Naive thymus-derived CD4-positive, alpha-beta T cell (primary cell): ENCODE measurements around the gene SRP54. TPM values are rescaled to one million over a fixed set of nuclear protein-coding genes. Genes with fewer than 3 reads are reported as not detected.

Source experiments
- ATAC-seq: fragments of 150-1000 bp; cut with Tn5 transposase; 2 replicates; pipeline ENCODE4 v1.10.0; 2021; ENCODE audit warnings: mild to moderate bottlenecking, moderate library complexity
- CTCF ChIA-PET: fragments of 350-600 bp; sonication (Branson Sonifier 250); formaldehyde crosslinking; loops from one replicate; lab custom pipeline; 2021; ENCODE audit warnings: antibody characterized with exemption; lab: Charles Lee
- POLR2A ChIA-PET: fragments of 350-600 bp; sonication (Branson Sonifier 250); formaldehyde crosslinking; loops from one replicate; lab custom pipeline; 2021; ENCODE audit warnings: antibody characterized with exemption, inconsistent platforms; lab: Charles Lee
- DNase-seq, 9 donors: peaks; one replicate each; pipeline versions ENCODE4 v3.0.0 to v3.0.0-alpha.2; 2020 to 2022; ENCODE audit warnings: mixed read lengths in 1 of 9
- H3K27ac ChIP-seq: one replicate; pipeline ENCODE4 v1.7.0; 2013; ENCODE audit warnings: mild to moderate bottlenecking, low read depth, low read length, moderate library complexity
- H3K27me3 ChIP-seq, 2 donors: one replicate each; pipeline ENCODE4 v1.7.0; 2013; ENCODE audit warnings: low read length in 2 of 2, mild to moderate bottlenecking in 2 of 2, moderate library complexity in 2 of 2; ENCODE audit not compliant: control insufficient read depth in 2 of 2, insufficient read depth in 2 of 2
- H3K36me3 ChIP-seq, 3 experiments: 1 replicate in 2 of 3; 2 replicates in 1 of 3; pipeline ENCODE4 v1.7.0; 2013; ENCODE audit warnings: low read length in 3 of 3, mild to moderate bottlenecking in 3 of 3, moderate library complexity in 1 of 3; ENCODE audit not compliant: insufficient read depth in 3 of 3, control insufficient read depth in 2 of 3
- H3K4me1 ChIP-seq, 2 donors: one replicate each; pipeline ENCODE4 v1.7.0; 2013; ENCODE audit warnings: low read length in 2 of 2, mild to moderate bottlenecking in 2 of 2, moderate library complexity in 1 of 2; ENCODE audit not compliant: control insufficient read depth in 2 of 2, insufficient read depth in 2 of 2
- H3K4me3 ChIP-seq: 2 replicates; pipeline ENCODE4 v1.7.0; 2013; ENCODE audit warnings: mild to moderate bottlenecking, low read length
- H3K9me3 ChIP-seq, 3 experiments: 1 replicate in 2 of 3; 2 replicates in 1 of 3; pipeline ENCODE4 v1.7.0; 2013; ENCODE audit warnings: low read length in 3 of 3; ENCODE audit not compliant: control insufficient read depth in 2 of 3
- H3K27ac Mint-ChIP-seq, 9 donors: one replicate each; pipeline ENCODE4 v1.8.0; 2020 to 2022; ENCODE audit warnings: mixed read lengths in 9 of 9, mild to moderate bottlenecking in 8 of 9, moderate library complexity in 5 of 9, inconsistent platforms in 2 of 9
- H3K27me3 Mint-ChIP-seq, 5 donors: one replicate each; pipeline ENCODE4 v1.8.0; 2021 to 2022; ENCODE audit warnings: mixed read lengths in 5 of 5, mild to moderate bottlenecking in 1 of 5
- H3K36me3 Mint-ChIP-seq, 5 donors: one replicate each; pipeline ENCODE4 v1.8.0; 2020 to 2022; ENCODE audit warnings: mixed read lengths in 5 of 5, mild to moderate bottlenecking in 3 of 5, inconsistent platforms in 1 of 5
- H3K4me1 Mint-ChIP-seq, 7 donors: one replicate each; pipeline ENCODE4 v1.8.0; 2020 to 2022; ENCODE audit warnings: mixed read lengths in 7 of 7, mild to moderate bottlenecking in 3 of 7, inconsistent platforms in 1 of 7
- H3K4me3 Mint-ChIP-seq, 10 donors: one replicate each; pipeline ENCODE4 v1.8.0; 2020 to 2022; ENCODE audit warnings: mild to moderate bottlenecking in 10 of 10, mixed read lengths in 10 of 10, moderate library complexity in 6 of 10, inconsistent platforms in 2 of 10
- H3K9me3 Mint-ChIP-seq, 11 donors: one replicate each; pipeline ENCODE4 v1.8.0; 2020 to 2022; ENCODE audit warnings: mixed read lengths in 11 of 11, mild to moderate bottlenecking in 4 of 11, inconsistent platforms in 1 of 11, moderate library complexity in 1 of 11
- intact Hi-C, 2 donors: fragments of 100-400 bp; cut with micrococcal nuclease; formaldehyde crosslinking; loops; one replicate each; pipeline ENCODE4 v1.15.1; 2023
- polyA plus RNA-seq, 2 donors: library from polyadenylated mRNA; unstranded; fragments of 300-500 nt; fragmentation: Illumina TruSeq; gene quantifications; one replicate each; pipeline ENCODE4 v1.2.3, GENCODE V29; 2021
- total RNA-seq, 6 experiments: library from RNA in 5 of 6; stranded (reverse) in 5 of 6; gene quantifications; 1 replicate in 5 of 6; 2 replicates in 1 of 6; pipeline ENCODE4 v1.2.3 and lab custom pipeline; 2021 to 2026

Gene SRP54
- total RNA-seq (10 to 100 TPM; 35.8 to 61.4 (median 52.0) TPM), polyA plus RNA-seq (10 to 100 TPM; 34.2 to 37.4 TPM), total RNA-seq (lab: John Stamatoyannopoulos, UW) (52.1 reads per million, percentile 72 among the genes with 10 or more reads in this experiment)

DNA sequence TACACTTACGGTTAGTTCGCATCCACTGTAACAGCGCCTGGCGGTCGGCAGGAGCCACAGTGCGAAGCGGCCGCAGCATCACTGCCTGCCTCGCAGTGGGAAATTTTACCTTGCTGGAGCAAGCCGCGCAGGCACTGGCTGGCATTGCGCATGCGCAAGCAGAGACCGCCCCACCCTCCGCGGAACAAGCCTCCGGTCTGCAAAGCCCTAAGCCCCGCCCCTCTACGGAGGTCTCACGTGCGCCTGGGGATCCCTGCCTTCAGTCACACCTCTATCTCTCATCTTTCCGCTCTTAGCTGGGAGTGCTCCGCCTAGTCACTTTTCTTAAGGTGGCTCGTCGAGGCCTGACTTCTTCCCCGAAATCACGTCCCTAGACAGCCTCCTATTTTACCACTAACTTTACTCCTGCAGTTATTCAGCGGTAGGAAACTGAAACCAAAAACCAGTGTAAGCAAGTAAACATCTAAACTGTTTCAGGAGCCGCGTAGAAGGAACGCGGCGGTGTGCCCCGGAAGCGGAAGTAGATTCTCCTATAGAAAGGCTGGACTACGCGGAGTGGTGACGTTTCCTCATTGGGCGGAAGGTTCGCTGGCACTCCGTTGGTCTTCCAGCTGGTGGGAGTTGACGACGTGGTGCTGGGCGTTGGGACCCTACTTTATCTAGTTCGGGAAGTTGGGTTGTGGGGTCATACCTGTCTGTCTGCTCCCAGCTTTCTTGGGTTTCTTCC lies at the start of gene SRP54:
Gene SRP54, plus strand, starts transcription at position 572 of the 727 bp plus-strand sequence. CDS start 13,718 bp downstream, outside the sequence.
- peak; percentile 96 for ATAC-seq
- ChIA-PET POLR2A (interaction anchor here (0.6 to 4.7 kb wide), 30 partner anchors 9 to 674 kb away, joined by 3 to 68 read pairs (median 4); partner anchors contain the start of genes BAZ1A, FAM177A1, NFKBIA and PPP2R3C), CTCF (interaction anchor here (0.8 to 1.0 kb wide), 2 partner anchors 107 to 127 kb away, joined by 3 to 4 read pairs; partner anchors contain the start of gene BAZ1A)
- H3K4me3 ChIP-seq = peak within 1 kb of the TSS; percentile 82
- peak within 1 kb of the TSS; percentile 98 for H3K27ac ChIP-seq
- peak; percentile 97 to 100 (median 100) for DNase-seq
- H3K27me3 ChIP-seq = no peaks in the 10 kb centered on the region
- peaks cover 0 to 4% (median 0%) of the 10 kb centered on the region in 11 donors for H3K9me3 Mint-ChIP-seq
- H3K27me3 Mint-ChIP-seq = no peaks in the 10 kb centered on the region
- H3K36me3 ChIP-seq = peaks cover 0 to 8% (median 0%) of the 10 kb centered on the region in 3 experiments
- intact Hi-C loops = loop anchor here (1.0 to 5.0 kb wide), 20 partner anchors 16 to 1338 kb away; partner anchors contain the start of genes BRMS1L (in 2 of the 2), CFL2 (in 2 of the 2), EAPP (in 2 of the 2) and FAM177A1 (in 2 of the 2)
- no peak within 1 kb of the TSS for H3K4me3 Mint-ChIP-seq
- peaks cover 0 to 30% (median 9%) of the 10 kb centered on the region in 7 donors for H3K4me1 Mint-ChIP-seq
- H3K4me1 ChIP-seq = peaks cover 22% of the 10 kb centered on the region in 2 donors
- peaks cover 0 to 16% (median 0%) of the 10 kb centered on the region in 5 donors for H3K36me3 Mint-ChIP-seq
- H3K9me3 ChIP-seq = no peaks in the 10 kb centered on the region
- H3K27ac Mint-ChIP-seq = no peak within 1 kb of the TSS

DNA sequence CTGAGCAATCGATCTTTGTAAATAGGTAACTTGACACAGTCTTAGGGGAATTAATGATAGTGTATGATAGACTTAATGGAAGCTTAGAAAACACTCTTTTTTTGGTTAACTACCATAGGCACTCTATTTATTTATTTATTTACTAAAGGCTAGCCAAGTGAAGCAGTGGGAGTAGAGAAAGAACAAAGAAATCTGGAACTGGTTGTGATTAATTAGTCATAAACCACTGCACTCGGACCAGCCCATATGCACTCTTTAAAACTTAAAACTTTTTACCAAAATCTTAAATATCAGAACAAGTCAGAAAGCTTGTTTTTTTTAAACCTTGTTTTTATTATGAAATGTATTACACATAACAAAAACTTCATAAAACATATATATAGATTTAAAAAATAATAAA lies 49.5 kb upstream of the SRP54 start:
- H3K4me1 ChIP-seq = peaks cover 28 to 30% of the 10 kb centered on the region in 2 donors
- Mint-ChIP-seq H3K27me3 (no peaks in the 10 kb centered on the region), H3K4me1 (peaks cover 17 to 44% (median 34%) of the 10 kb centered on the region in 7 donors), H3K27ac (peak overlapping the region in 8 of 9 donors; percentile 82 to 93 (median 88)), H3K36me3 (peaks cover 0 to 13% (median 7%) of the 10 kb centered on the region in 5 donors), H3K4me3 (no peak overlapping the region), H3K9me3 (peaks cover 0 to 5% (median 0%) of the 10 kb centered on the region in 11 donors)
- DNase-seq = no peak
- ATAC-seq = no peak
- CTCF ChIA-PET = interaction anchor here (0.5 to 1.1 kb wide), 3 partner anchors 28 to 53 kb away, joined by 3 read pairs; no protein-coding TSS in a partner anchor
- no peaks in the 10 kb centered on the region for H3K9me3 ChIP-seq
- POLR2A ChIA-PET = interaction anchor here (0.8 to 3.4 kb wide), 4 partner anchors 10 to 59 kb away, joined by 3 to 22 read pairs (median 5); partner anchors contain the start of genes BAZ1A and SRP54
- H3K27ac ChIP-seq = peak overlapping the region; percentile 34
- H3K36me3 ChIP-seq = no peaks in the 10 kb centered on the region
- no peak overlapping the region for H3K4me3 ChIP-seq
- intact Hi-C loops = no loop called here
- no peaks in the 10 kb centered on the region for H3K27me3 ChIP-seq

DNA sequence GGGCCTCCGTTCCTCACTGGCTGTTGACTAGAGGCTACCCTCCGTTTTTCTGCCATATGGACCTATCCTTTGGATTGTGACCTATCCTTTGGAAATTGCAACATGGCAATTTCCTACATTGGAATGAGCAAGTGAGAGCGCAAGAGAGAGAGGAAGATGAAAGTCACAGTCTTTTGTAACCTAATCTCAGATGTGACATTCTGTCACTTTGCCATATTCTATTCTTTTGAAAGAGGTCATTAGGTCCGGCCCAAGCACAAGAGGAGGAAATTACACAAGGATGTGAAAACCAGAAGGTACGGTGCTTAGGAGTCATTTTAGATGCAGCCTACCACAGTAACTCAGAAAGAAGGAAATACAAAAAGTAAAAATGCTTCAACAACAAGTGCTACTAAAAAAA lies 47.3 kb upstream of the SRP54 start:
- ChIA-PET CTCF (no interaction called here), POLR2A (interaction anchor here (1.0 to 3.4 kb wide), 2 partner anchors 11 to 46 kb away, joined by 3 to 22 read pairs; partner anchors contain the start of gene SRP54)
- Histone ChIP-seq H3K27me3 (no peaks in the 10 kb centered on the region), H3K27ac (no peak overlapping the region), H3K4me3 (no peak overlapping the region), H3K4me1 (peaks cover 13 to 14% of the 10 kb centered on the region in 2 donors), H3K36me3 (no peaks in the 10 kb centered on the region), H3K9me3 (no peaks in the 10 kb centered on the region)
- H3K4me1 Mint-ChIP-seq = peaks cover 6 to 27% (median 17%) of the 10 kb centered on the region in 7 donors
- DNase-seq (no peak), ATAC-seq (no peak)
- H3K27me3 Mint-ChIP-seq = no peaks in the 10 kb centered on the region
- H3K9me3 Mint-ChIP-seq = peaks cover 0 to 5% (median 0%) of the 10 kb centered on the region in 11 donors
- no peak overlapping the region for H3K4me3 Mint-ChIP-seq
- H3K36me3 Mint-ChIP-seq = peaks cover 3 to 27% (median 14%) of the 10 kb centered on the region in 5 donors
- intact Hi-C loops = no loop called here
- peak overlapping the region; percentile 6 to 82 (median 61) for H3K27ac Mint-ChIP-seq

DNA sequence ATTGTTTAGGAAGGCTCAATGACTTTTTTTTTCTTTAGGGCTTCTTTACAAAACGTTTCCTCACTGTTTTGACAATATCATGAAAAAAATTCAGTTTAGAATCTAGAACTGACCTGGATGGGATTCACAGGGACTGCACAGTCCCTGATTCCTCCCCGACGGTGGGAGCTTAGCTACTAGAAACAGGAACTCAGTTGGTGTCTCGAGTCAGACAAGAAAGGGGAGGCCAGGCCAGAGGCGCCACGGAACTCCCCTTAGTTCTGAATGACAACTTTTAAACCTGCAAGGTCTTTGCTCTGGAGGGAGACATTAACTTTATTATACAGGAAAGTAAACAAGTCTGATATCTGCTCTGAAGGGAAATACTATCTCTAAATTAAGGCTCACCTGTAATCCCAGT lies 45.4 kb upstream of the SRP54 start:
- ChIA-PET POLR2A (no interaction called here), CTCF (no interaction called here)
- Mint-ChIP-seq H3K27ac (peak overlapping the region in 8 of 9 donors; percentile 69 to 83 (median 78)), H3K36me3 (peaks cover 7 to 33% (median 21%) of the 10 kb centered on the region in 5 donors), H3K4me3 (no peak overlapping the region), H3K9me3 (peaks cover 0 to 7% (median 5%) of the 10 kb centered on the region in 11 donors), H3K4me1 (peaks cover 2 to 19% (median 5%) of the 10 kb centered on the region in 7 donors), H3K27me3 (no peaks in the 10 kb centered on the region)
- Histone ChIP-seq H3K4me3 (no peak overlapping the region), H3K9me3 (no peaks in the 10 kb centered on the region), H3K36me3 (no peaks in the 10 kb centered on the region), H3K4me1 (no peaks in the 10 kb centered on the region), H3K27ac (no peak overlapping the region), H3K27me3 (no peaks in the 10 kb centered on the region)
- intact Hi-C loops = no loop called here
- DNase-seq = no peak
- no peak for ATAC-seq

DNA sequence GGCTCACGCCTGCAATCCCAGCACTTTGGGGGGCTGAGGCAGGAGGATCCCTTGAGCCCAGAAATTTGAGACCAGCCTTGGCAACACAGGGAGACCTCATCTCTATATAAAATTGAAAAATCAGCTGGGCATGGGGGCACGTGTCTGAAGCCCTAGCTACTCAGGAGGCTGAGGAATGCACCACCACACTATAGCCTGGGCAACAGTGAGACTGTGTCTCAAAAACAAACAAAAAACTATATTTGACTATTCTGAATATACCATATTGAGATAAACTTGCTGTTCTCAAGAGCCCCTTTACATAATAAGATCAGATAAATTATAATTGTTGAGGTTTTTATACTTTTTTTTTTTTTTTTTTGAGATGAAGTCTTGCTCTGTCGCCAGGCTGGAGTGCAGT lies 44.9 kb upstream of the SRP54 start:
- no peak for ATAC-seq
- peaks cover 0 to under 1% (median 0%) of the 10 kb centered on the region in 3 experiments for H3K9me3 ChIP-seq
- Mint-ChIP-seq H3K27ac (peak overlapping the region in 8 of 9 donors; percentile 66 to 83 (median 78)), H3K4me3 (no peak overlapping the region), H3K27me3 (no peaks in the 10 kb centered on the region), H3K9me3 (peaks cover 0 to 11% (median 5%) of the 10 kb centered on the region in 11 donors), H3K4me1 (peaks cover 2 to 19% (median 5%) of the 10 kb centered on the region in 7 donors), H3K36me3 (peaks cover 7 to 33% (median 21%) of the 10 kb centered on the region in 5 donors)
- DNase-seq = no peak
- no peak overlapping the region for H3K4me3 ChIP-seq
- H3K36me3 ChIP-seq = no peaks in the 10 kb centered on the region
- intact Hi-C loops = no loop called here
- ChIA-PET POLR2A (interaction anchor here (0.6 to 0.7 kb wide), 2 partner anchors 44 to 59 kb away, joined by 3 read pairs; no protein-coding TSS in a partner anchor), CTCF (no interaction called here)
- no peaks in the 10 kb centered on the region for H3K27me3 ChIP-seq
- H3K27ac ChIP-seq = no peak overlapping the region
- no peaks in the 10 kb centered on the region for H3K4me1 ChIP-seq

DNA sequence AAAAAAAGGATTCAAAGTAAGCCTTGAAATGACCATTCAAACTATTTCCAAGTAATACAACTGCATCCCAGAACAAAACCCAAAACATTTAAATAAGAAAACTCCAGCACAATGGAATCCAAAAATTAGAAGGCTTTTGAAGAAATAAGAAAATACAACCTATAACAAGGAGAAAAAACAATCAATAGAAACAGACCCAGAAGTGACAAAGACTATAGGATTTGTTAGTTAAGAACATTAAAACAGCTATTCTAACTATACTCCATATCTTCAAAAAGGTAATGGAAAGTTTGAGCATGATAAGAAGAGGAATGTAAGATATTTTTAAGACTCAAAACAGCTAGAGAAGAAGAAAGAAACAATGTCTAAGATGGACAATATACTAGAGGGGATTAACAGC lies 39.3 kb upstream of the SRP54 start:
- Mint-ChIP-seq H3K36me3 (peaks cover 17 to 49% (median 40%) of the 10 kb centered on the region in 5 donors), H3K4me1 (peaks cover 0 to 4% (median 2%) of the 10 kb centered on the region in 7 donors), H3K4me3 (no peak overlapping the region), H3K27me3 (no peaks in the 10 kb centered on the region), H3K9me3 (peaks cover 4 to 33% (median 15%) of the 10 kb centered on the region in 11 donors), H3K27ac (peak overlapping the region in 5 of 9 donors; percentile 38 to 68 (median 59))
- peaks cover 0 to 11% (median 0%) of the 10 kb centered on the region in 3 experiments for H3K9me3 ChIP-seq
- intact Hi-C loops = no loop called here
- H3K27ac ChIP-seq = no peak overlapping the region
- H3K27me3 ChIP-seq = no peaks in the 10 kb centered on the region
- H3K4me1 ChIP-seq = no peaks in the 10 kb centered on the region
- H3K4me3 ChIP-seq = no peak overlapping the region
- DNase-seq (no peak), ATAC-seq (no peak)
- H3K36me3 ChIP-seq = peaks cover 0 to 13% (median 0%) of the 10 kb centered on the region in 3 experiments
- CTCF ChIA-PET = interaction anchor here (0.5 kb wide), 1 partner anchor 271 kb away, joined by 3 read pairs; no protein-coding TSS in a partner anchor
- POLR2A ChIA-PET = interaction anchor here (0.8 to 1.2 kb wide), 4 partner anchors 10 to 103 kb away, joined by 3 to 5 read pairs (median 4); partner anchors contain the start of gene FAM177A1
